ENCODE data around the gene TRIM14. TPM values are rescaled to one million over a fixed set of nuclear protein-coding genes. Genes with fewer than 3 reads are reported as not detected.

TRIM14 gene
- total and polyA plus RNA-seq, 2 of the 13 experiments (the other 11 are each of a cell fraction or from before 2014, with no cell fraction given): 9.2 to 13.0 TPM

- no peak for TF ChIP-seq ZNF143 (CRISPR knock-in tag; IDR thresholded peaks at IDR 0.05)
- no peak for TF ChIP-seq ZNF883 (CRISPR knock-in tag; IDR thresholded peaks at IDR 0.05; ENCODE audit: not compliant biosample characterization)
- no peak for TF ChIP-seq DRAP1 (CRISPR knock-in tag; IDR thresholded peaks at IDR 0.05)
- no peak for TF ChIP-seq CBX2 (IDR thresholded peaks at IDR 0.05; ENCODE audit: low read depth, low read length)
- TF ChIP-seq CBX2 (CRISPR knock-in tag; IDR thresholded peaks at IDR 0.05; ENCODE audit: low read depth): no peak
- no peak for TF ChIP-seq HOXD1 (CRISPR knock-in tag; IDR thresholded peaks at IDR 0.05)
- TF ChIP-seq ZNF878 (CRISPR knock-in tag; IDR thresholded peaks at IDR 0.05): no peak
- TF ChIP-seq SMYD3 (CRISPR knock-in tag; IDR thresholded peaks at IDR 0.05): no peak
- no peak for TF ChIP-seq ZNF740 (CRISPR knock-in tag; IDR thresholded peaks at IDR 0.05)
- no peak for TF ChIP-seq NR3C1 (CRISPR knock-in tag; IDR thresholded peaks at IDR 0.05)
- no peak for TF ChIP-seq GTF2F1 (IDR thresholded peaks at IDR 0.05; ENCODE audit: low read length)
- no peak for TF ChIP-seq ZXDC (CRISPR knock-in tag; IDR thresholded peaks at IDR 0.05)
- no peak for TF ChIP-seq ZHX2 (IDR thresholded peaks at IDR 0.05; ENCODE audit: low read depth)
- TF ChIP-seq ZHX2 (CRISPR knock-in tag; IDR thresholded peaks at IDR 0.05; ENCODE audit: borderline replicate concordance): no peak
- TF ChIP-seq ZNF563 (CRISPR knock-in tag; IDR thresholded peaks at IDR 0.05): no peak
- TF ChIP-seq, protein P1, sequence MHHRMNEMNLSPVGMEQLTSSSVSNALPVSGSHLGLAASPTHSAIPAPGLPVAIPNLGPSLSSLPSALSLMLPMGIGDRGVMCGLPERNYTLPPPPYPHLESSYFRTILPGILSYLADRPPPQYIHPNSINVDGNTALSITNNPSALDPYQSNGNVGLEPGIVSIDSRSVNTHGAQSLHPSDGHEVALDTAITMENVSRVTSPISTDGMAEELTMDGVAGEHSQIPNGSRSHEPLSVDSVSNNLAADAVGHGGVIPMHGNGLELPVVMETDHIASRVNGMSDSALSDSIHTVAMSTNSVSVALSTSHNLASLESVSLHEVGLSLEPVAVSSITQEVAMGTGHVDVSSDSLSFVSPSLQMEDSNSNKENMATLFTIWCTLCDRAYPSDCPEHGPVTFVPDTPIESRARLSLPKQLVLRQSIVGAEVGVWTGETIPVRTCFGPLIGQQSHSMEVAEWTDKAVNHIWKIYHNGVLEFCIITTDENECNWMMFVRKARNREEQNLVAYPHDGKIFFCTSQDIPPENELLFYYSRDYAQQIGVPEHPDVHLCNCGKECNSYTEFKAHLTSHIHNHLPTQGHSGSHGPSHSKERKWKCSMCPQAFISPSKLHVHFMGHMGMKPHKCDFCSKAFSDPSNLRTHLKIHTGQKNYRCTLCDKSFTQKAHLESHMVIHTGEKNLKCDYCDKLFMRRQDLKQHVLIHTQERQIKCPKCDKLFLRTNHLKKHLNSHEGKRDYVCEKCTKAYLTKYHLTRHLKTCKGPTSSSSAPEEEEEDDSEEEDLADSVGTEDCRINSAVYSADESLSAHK (CRISPR knock-in tag; IDR thresholded peaks at IDR 0.05; ENCODE audit: borderline replicate concordance): no peak
- TF ChIP-seq ZSCAN29 (CRISPR knock-in tag; conservative IDR thresholded peaks at IDR 0.05): no peak
- TF ChIP-seq BATF2 (CRISPR knock-in tag; IDR thresholded peaks at IDR 0.05): no peak
- no peak for TF ChIP-seq ZNF652 (CRISPR knock-in tag; IDR thresholded peaks at IDR 0.05; ENCODE audit: borderline replicate concordance, low read depth)
Observed at GRCh38 chr9:98150164-98150563, 31.1 kb upstream of the TRIM14 start (continued).

All from HepG2 (cell line).